GM19351 (cell line): ENCODE results near the gene ATP9B.
"Not testable (repeated sequence)": the region's sequence is repeated elsewhere in the genome, so short reads cannot be mapped to it uniquely, and the experiment has no call there.

Experiments used
- ATAC-seq: cut with Tn5 transposase; IDR thresholded peaks from one replicate; pipeline ENCODE4 v1.9.1; 2021; ENCODE audit warnings: mild to moderate bottlenecking, moderate library complexity; ENCODE audit not compliant: unreplicated experiment

Gene ATP9B

DNA sequence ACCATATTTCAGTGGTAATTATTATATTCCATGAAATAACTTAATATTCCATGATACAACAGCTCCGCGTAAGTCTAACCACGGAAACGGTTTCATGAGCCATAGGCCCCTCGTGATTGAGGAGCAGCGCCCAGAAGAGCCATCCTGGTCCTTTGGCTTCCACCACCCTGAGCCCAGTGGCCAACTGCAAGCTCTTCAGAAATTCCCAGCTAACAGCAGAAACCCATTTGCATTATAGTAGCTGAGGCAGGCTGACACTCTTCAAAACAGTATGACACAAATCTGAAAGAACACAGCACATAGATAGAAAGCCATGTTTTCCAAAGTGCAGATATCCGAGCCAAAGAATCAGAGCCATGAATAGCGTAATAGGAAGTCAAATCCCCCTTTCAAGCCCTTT lies 205.6 kb downstream of the ATP9B start:
- ATAC-seq, result peak; percentile 9

DNA sequence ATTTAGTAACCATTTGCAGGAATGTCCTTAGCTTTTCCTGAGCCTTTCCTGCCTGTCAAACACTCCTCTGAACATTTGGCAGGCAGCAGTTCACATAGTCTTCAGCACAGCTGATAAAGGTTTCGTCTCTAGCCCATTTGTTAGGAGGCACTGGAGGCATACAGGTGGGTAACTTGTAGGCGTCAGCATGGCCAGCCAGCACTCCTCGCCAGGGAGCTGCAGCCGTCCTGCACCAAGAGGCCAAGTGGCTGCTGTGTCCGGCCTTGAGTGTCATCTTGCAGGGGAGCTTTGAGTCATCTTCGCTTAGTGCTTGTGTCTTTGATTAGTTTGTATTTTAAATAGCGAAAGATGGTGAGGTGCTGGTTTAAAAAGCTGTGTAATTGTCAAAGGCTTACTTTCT lies 206.3 kb downstream of the ATP9B start:
- peak; percentile 41 for ATAC-seq

DNA sequence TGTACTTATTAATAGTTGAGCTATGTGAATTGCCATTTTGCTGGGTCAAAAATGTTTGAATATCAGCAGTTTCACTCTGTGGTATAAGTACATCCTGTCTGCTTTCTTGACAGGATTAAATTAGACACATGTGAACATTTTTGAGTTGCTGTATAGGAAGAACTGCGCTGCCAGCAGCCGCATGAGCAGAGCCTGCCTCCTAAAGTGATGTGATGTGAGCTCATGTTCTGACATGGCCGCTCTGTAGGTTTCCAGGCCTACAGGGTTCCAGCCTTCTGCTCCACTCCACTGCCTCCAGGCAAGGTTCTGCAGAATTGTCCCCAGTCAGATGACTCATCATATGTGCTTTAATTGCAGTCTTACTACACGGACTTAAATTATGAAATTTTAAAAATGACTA lies 206.8 kb downstream of the ATP9B start:
- ATAC-seq, result peak; percentile 84

DNA sequence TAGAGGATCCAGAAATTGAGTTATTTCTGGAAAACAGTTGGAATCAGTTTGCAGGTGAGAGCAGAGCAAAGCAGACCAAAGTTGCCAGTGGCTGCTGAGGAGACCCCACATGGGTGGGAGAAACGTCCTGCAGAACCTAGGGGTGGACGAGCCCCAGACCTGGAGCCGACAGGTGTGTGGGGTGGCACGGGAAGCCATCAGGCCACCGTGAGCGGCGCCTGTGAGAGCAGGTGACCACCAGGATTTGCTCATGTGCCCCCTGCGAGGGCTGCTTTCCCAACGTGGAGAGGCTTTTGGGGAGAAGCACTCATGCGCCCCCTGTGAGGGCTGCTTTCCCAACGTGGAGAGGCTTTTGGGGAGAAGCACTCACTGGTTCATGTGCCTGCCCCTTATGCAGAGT lies 209.7 kb downstream of the ATP9B start:
- no peak for ATAC-seq

DNA sequence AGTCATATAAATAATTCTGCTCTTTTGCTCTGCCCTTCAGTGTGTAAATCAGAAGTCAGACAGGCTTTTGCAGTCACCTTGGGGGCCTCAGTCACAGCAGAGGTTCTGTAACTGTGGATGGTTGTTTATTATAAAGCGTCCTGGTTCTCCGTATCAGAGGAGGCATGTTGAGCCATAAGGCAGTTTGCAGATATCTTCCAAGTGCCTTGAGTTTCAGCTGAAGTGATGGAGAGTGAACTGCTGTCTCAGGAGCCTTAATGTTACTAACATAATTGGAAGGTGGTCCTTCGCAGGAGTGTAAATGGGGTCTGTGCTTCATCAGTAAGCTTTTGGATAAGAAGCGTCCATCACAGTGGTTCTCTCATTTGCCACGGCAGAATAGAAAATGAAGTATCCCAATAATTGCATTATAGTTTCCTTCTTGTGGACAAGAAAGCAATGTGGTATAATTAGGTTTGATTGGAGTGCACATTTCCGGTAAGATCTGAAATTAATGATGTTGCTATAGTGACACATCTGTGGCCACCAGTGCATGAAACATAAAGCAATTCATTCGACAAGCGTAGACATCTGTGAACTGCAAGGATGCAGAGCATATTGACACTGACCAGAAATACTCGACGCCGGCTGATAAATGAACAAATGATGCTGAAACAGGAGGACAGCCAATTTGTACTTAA lies 214.1 kb downstream of the ATP9B start:
- no peak for ATAC-seq

DNA sequence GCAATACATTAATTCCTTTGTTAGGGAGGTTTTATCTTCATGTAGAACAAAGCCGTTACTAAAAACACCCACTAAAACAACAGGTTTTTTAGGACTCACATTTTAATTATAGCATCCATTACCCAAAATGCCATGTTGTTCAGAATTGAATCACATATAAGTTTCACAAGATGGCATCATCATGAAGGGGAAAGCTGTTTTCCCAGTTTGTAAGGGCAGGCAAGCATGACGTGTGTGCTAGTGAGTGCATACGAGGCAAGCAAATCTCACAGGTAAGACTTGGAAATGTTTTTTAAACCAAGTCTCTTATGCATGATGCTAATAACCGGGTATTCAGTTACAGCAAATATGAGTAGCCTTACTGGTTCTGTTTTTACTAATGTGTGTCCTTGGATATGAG lies 214.7 kb downstream of the ATP9B start:
- ATAC-seq, result no peak

DNA sequence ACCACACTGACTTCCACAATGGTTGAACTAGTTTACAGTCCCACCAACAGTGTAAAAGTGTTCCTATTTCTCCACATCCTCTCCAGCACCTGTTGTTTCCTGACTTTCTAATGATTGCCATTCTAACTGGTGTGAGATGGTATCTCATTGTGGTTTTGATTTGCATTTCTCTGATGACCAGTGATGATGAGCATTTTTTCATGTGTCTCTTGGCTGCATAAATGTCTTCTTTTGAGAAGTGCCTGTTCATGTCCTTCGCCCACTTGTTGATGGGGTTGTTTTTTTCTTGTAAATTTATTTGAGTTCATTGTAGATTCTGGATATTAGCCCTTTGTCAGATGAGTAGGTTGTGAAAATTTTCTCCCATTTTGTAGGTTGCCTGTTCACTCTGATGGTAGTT lies 216.0 kb downstream of the ATP9B start:
- not testable (repeated sequence) for ATAC-seq

DNA sequence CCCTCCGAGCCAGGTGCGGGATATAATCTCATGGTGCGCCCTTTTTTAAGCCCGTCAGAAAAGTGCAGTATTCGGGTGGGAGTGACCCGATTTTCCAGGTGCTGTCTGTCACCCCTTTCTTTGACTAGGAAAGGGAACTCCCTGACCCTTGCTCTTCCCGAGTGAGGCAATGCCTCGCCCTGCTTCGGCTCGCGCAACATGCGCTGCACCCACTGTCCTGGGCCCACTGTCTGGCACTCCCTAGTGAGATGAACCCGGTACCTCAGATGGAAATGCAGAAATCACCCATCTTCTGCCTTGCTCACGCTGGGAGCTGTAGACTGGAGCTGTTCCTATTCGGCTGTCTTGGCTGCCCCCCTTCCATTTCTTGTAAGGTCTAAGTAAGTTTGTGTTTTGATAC lies 221.2 kb downstream of the ATP9B start:
- ATAC-seq, result not testable (repeated sequence)

DNA sequence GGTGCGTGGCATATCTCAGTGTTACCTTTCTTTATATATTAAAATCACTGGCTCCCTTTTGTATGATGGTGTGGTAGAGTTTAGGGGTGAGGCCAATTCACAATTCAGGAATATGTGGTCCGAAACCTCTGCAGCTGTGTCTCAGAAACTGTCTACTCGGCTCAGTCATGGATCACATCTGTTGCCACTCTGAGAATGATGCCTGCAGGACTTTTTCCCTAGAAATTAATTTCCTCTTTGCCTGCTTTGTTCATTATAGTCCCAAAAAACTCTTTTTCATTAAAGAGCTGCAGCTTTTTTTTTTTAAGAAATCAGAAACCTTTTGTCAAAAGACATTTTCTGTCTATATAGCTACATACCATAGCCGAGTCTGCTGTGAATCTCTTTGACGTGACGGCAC lies 221.7 kb downstream of the ATP9B start:
- ATAC-seq, result no peak

DNA sequence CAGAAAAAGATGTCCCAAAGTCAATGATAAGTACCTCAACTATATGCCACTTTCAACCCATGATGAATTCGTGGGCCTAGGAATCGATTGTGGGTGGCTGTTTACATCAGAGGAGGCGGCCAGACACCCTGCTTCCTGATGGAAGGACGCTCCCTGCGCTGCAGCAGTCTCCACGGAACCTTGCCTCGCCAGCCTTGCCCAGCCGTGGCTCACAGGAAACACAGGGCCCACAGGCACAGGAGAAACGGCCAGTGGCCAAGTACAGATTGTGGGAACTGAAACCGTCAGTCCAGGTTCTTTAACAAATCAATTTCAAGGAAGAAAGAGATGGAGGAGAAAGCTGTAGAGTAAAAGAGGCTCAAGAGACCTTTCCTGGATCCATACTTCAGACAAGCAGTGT lies 225.0 kb downstream of the ATP9B start:
- ATAC-seq, result no peak

DNA sequence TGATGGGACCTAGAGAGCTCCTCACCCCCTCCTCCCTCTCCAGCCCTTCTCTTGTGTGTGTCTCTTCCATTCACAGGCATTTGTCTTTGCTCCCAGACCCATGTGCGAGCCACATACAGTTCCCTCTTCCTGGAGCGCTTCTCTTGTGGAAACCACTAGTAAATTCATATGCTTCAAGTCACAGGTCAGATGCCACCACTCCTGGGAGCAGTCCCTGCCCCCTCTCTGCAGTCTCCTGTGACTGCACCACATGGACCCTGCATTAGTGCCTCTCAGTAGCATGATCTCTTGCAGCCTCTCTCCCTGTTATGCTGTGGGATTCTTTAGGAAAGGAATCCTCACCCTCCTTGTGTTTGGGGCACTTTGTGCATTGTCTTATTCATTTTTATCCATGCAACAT lies 230.1 kb downstream of the ATP9B start:
- ATAC-seq, result no peak

DNA sequence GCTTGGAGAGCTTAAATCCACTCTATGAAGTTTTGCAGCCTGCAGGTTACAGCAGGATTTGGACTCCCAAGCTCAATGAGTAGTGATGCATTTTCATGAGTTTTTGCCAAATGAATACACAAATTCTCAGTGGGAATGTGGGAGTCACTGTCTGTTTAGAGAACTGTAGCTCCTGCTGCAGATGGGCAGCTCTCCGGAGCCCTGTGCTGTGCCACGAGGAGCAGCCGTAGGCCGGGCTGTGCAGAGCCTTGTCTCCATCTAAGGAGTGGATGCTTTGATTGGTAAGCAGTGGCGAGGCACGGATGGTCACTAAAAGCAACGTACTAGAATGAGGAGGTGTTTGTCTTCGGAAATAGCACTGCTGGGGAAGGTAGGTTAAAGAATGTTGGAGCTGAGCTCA lies 230.5 kb downstream of the ATP9B start:
- no peak for ATAC-seq

DNA sequence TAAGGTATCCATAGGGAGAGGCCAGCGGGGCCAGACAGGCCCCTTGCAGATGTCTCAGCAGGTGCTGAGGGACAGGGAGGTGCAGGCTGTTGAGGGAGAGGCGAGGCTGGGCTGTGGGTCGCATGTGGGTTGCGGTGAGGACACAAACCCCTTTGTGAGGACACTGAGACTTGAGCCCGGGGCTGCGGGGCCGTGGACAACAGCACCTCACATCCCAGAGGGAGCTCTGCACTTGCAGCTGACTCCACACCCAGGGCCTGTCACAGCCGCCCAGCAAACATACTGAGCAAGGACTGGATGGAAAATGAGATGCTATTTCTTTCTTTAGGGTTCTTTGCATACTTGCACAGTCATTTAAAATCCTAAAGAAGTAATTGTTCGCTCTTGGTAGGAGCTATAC lies 231.2 kb downstream of the ATP9B start:
- ATAC-seq, result no peak

DNA sequence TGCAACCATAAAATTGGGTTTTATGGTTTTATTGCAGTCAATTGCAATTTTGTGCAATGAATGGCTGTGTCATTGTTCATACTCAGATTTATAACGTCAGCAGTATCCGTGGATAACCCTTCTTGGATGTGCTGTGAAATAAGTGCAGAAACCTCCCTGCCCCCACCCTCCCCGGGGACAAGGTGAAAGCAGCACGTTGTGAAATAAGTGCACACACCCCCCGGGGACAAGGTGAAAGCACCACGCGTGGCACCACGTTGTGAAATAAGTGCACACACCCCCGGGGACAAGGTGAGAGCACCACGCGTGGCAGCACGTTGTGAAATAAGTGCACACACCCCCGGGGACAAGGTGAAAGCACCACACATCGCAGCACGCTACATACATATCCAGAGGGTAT lies 232.9 kb downstream of the ATP9B start:
- ATAC-seq, result no peak

DNA sequence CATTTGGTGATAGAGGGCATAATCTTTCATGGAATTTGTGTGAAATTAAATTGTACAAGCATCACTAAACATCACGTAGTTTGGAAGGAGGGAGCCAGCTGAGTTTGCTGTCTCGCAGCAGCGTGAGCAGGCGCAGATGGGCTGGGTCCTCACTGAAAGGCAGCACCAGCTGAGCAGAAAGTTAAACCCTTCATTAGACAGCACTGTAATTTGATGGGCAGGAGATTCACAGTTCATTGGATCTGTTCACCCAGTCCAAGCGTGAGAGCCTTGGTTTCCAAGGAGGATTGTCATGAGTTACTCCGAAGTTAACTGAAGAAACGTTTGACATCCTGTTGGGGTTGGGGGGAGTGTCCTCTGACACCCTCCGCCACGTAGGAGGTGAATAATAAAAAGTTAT lies 236.7 kb downstream of the ATP9B start:
- ATAC-seq, result no peak

DNA sequence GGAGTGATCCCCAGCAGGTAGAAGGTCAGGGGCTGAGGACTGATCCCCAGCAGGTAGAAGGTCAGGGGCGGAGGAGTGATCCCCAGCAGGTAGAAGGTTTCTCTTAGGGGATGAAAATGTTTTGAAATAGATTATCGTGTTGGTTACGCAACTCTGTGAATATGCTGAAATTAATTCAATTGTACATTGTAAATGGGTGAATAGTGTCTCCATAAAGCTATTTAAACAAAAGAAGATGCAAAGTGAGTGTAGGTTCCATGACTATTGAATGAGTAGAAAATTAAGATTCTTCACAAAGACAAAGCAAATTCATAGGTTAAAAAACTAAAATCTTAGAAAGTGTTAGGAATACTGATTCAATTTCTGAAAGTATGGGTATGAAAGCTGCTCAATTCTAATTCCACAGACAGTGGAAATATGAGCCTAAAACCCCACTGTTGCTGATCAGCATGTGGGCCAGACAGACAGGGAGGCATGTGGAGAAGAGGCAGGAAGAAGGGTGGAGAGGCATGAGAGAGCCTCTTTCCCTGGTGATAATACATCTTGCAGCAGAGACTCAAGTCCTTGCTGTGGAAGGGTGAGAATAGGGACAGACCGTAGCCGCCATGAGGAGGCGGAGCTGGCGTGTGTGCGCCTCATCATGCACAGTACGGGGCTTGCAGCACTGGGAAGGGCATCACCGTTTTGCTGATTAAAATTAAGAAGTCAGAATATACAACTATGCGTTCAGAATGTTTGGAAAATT lies 240.6 kb downstream of the ATP9B start:
- ATAC-seq, result no peak

DNA sequence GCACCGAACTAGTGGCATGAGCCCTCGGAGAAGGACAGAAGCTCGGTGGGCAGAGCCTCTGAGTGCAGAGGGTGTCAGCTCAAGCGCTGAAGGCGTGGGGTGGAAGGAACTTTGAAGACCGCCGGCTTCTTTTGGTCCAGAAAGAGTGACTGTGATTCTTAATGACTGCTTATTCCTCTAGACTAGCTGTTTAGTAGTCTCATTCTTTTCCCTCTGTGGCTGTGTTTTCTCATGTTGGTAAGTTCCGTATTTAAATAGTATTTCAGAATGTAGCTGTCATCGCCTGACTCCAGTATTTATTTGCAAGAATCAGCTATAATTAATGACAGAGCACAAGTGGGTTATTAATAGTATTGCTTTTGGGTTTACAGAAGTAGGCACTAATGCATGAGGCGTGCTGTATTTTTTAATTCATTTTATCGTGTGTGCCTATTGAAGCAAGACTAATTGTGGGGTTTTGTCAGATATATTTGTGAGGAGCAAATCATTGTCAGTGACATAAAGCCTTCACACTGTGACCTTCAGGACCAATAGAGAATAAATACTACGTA lies 245.7 kb downstream of the ATP9B start:
- ATAC-seq, result no peak

DNA sequence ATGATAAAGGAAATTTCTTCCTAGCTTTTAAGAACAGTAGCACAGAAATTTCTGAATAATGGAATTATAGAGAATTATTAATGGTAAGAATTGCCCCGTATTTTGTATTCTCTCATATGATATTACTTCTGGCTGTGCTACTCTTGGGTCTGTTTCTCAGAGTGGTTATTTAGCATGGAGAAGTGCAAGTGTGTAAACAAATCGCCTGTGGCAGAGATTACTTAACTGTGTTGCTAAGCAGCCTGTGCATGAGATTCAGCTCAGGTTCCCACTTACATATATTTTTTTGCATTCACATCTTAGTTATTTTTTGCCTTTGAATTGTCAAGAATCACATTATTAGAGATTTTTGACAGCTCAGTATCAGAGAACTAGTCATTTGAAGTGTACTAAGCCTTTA lies 246.4 kb downstream of the ATP9B start:
- ATAC-seq, result no peak

DNA sequence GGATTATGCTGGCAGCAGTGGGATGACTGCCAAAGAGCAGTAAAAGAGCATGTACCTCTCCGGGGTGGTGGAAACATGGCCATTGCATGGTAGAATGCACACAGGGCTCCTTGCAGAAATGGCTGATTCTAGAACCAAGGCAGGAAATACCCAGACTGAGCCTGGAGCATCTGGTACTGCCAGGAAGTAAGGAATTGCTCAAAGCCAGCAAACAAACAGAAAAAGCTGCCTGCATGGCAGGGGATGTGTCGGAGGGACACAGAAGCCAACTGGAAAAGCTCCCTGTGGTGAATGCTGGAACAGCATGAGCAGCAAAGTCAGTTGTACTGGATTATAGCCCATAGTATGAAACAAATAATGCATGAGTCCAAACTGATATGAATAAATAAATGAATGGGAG lies 248.5 kb downstream of the ATP9B start:
- ATAC-seq, result no peak

DNA sequence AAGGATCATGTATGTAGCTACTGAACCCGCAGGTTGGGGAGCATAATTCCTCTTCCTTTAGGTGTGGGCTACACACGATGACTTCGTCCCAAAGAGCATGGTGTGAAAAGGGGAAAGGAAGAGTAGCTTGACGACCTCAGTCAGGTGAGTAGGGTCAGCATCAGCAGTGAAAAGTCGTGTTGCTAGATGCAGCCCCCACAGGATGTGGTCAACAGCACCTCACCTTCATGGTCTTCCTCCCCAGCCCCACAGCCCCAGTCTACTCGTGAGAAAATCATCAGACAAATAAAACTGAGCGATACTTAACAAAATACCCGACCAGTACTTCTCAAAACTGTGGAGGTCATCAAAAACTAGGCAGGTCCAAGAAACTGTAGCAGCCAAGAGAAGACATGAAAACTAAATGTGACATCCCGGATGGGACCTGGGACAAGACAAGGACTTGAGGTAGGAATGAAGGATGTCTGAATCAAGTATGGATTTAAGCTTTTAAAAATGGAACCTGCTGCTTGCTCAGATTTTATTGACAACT lies 249.0 kb downstream of the ATP9B start:
- ATAC-seq, result no peak

DNA sequence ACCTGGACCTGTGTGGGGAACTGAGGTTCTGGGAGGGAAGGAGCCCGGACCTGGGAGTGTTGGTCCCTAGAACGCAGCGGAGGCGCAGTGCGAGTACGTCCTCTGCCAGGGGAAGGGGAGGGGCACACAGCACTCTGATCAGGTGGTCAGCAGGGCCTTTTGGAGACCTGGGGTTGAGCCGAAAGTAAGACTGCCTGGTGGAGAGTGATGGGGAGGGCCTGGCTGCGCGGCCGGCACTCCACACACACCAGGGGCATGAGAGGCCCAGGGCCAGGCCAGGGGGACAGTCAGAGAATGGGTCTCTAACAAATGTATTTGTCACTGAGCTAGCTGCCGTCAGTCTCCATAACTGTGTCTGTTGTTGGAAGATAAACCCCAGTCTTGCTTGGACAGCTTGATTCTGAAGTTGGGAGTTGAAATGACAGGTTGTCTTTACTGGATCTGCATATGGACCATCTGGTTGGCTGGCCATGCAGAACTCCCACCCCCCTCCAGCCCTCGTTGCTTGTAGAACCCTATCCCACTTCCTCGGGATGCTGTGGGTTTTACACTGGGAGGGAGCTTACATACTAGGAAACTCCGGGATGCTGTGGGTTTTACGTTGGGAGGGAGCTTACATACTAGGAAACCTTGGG lies 251.1 kb downstream of the ATP9B start:
- no peak for ATAC-seq
